GM04504 (cell line): ENCODE results near the gene SLC4A7.
A peak's percentile ranks its signal among the peaks of the same experiment; 100 is the strongest.
"Not testable (repeated sequence)": the region's sequence is repeated elsewhere in the genome, so short reads cannot be mapped to it uniquely, and the experiment has no call there.

Experiments used
- DNase-seq: peaks from one replicate; pipeline ENCODE4 v3.0.0-alpha.2; 2012; ENCODE audit warnings: low read depth

The SLC4A7 gene

DNA sequence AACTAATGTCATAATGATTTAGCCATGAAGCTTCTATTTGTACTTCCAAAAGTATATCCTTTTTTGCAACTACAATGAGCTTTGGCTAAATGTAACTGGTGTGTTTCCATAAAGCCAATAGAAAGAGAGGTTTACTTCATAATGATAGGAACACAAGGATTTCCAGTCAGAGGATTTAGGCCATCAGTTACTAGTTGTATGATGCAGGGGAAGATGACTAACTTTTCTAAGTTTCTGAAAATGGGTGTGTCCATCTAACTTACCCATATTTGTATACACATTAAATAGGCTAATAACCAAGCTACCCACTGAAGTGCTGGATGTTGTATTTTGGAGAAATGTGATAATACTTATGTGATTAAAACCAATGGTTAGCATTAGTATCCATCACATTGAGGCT is 55.7 kb downstream of the SLC4A7 start:
- no peak for DNase-seq

DNA sequence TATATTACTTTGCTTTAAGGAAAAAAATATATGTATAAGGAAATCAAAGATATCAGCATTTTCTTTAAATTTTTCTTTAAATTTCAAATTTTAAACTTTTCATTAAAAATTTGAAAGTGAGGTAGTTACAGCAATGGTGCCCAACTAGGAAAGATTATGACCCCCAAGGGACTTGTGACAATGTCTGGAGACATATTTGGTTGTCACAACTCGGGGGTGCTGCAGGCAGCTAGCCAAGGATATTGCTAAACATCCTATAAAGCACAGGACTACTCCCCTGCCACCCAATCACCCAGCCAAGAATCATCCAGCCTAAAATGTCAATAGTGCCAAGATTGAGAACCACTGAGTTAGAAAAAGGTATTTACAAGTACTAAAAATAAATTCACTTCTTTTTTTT is 57.3 kb downstream of the SLC4A7 start:
- DNase-seq = no peak

DNA sequence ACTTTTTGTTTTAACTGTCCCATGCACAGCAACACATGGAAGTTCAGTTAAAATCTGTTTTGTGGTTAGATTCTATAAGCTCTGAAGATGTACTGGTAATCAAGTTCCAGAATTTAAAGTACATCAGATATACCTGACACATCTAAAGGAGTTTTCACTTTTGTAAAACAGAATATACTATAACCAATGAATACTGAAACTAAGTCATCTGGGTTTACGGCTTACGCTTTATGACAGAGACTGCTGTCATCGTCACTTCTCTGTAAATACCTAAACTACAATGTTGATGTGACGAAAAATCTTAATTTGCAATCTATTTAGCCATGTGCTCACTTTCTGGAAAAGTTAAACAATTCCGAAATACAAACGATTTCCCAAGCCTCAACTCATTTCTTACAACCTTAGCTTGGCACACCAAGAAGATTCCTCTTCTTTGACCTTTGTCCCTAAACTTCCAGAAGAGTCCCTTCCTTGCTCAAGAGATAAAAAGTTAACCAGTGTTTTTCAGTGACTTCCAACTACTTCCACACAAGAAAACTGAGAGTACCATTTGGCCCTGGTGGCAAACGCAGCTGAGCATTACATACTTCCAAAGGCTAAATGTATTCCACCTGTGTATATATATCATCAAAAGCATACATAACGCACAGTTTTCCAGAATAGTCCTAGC is 58.2 kb downstream of the SLC4A7 start:
- DNase-seq = no peak

DNA sequence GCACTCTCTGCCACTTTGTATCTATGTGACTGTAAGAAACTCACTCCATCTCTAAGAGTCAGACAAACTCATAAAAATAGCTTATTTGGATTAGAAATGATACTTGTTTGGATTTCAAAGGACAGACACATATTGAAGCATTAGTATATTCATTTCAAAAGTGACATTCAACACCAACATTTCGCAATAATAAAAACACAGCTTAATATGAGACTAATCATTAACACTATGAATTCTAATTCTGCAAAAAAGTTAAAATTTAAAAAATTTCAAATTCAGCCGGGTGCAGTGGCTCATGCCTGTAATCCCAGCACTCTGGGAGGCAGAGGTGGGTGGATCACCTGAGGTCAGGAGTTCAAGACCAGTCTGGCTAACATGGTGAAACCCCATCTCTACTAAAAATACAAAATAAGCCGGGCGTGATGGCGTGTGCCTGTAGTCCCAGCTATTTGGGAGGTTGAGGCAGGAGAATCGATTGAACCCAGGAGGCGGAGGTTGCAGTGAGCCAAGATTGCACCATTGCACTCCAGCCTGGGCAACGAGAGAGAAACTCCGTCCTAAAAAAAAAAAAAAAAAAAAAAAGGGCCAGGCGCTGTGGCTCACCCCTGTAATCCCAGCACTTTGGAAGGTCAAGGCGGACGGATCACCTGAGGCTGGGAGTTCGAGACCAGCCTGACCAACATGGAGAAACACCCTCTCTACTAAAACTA is 59.2 kb downstream of the SLC4A7 start:
- not testable (repeated sequence) for DNase-seq

DNA sequence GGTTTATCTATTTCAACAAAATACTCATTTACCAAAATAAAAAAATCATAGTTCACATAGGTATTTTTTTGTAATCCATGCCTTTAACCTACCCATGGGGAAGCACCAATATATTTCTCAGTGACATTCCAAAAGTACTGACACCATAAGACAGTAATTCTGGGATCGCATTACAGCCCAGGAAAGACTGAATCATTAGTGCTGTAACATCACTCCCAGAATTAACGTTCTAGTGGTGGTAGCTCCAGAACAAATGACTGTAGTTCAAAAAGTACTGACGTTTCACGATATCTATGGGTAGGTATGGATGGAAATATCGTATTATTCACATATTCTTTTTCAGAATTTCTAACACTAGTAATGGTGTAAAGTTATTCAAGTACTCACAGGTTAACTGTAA is 60.7 kb downstream of the SLC4A7 start:
- peak; percentile 39 for DNase-seq

DNA sequence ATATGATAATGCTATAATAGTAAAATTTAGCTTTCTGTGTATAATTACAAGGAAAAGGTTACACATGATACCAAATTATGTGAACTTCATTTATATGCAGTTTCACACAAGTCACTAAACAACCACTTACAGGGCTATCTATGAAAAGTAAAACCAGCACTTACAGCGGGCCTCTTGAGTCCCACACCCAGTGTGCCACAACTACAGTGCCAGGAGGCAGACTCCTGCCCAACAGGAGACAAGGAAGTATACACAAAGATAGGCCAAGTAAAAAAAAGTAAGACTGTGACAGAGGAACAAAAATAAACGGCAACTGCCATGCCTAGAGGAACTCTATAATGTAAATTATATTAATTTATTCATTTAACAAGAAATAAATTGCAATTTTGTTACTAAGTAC is 61.6 kb downstream of the SLC4A7 start:
- no peak for DNase-seq

DNA sequence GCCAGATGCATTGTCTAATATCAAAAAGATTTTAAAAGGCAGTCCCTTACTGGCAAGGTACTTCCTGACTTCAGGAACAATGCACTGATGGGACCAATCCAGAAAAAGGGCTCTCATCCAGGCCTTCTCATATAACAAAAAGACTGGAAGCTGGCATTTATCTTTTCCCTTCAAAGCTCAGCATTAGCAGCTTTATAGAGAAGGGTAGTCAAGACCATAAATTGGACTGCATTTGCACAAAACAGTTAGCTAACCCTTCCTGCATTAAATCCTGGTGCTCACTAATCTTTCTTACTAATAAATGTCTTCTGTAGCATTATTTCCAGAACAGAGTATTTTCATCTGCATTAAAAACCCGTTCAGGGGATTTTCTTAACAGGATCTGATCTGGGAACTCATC is 69.0 kb downstream of the SLC4A7 start:
- no peak for DNase-seq

DNA sequence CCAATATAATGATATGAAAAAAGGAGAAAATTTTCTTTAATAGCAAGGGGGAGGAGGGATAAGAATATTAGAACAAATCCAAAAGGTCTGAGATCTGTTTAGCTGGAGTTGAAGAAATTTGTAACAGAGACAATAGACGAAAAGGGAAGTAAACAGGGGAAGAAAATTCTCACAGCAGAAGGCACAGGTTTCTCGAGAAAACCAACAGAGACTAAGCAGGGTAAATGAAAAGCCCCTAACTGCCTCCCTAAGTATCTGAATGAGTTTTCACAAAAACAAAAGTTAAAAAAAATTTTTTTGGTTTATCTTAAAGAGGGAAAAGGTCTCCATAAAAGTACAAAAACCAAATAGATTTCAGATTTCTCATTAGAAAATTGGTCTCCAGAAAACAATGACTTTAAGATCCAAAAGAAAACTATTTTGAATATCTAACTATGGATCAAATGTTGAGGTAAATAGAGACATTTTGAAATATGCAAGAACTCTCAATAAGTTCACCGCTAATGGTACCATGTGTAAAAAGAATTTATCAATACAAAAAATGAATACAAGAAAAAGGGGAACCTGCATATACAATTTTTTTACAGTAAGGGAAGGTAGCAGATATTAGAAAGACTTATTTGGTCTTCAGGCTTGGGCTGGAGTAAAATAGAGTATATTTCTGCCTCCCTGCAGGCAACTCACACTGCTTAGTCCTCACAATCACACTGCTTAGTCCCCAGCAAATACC is 91.1 kb downstream of the SLC4A7 start:
- DNase-seq = no peak

DNA sequence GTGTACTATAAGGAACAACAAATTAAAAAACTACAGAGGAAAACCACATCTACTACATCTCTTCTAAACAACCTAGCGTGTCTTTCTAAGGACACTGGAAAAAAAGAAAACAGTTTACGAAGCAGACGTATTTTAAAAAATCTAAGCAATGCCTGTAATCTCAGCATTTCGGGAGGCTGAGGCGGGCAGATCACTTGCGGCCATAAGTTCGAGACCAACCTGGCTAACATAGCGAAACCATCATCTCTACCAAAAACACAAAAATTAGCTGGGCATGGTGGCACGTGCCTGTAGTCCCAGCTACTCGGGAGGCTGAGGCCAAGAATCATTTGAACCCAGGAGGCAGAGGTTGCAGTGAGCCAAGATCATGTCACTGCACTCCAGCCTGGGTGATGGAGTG is 91.8 kb downstream of the SLC4A7 start:
- DNase-seq = not testable (repeated sequence)

DNA sequence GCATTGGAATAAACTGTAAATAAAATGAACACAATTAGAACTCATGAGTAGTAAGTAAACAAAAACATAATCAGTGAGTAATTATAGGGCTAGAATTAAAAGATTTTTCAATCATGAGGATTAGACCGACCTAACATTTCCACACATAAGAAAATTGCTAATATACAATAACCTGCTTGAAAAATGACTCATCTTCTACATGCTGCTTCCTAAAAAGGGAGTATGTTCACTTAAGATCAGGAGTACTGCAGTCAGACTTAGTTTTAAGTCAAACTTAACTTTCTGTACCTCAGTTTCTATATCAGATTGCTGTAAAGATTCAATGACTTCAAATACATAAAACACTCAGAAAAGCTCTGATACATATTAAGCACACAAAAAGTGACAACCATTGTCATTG is 92.4 kb downstream of the SLC4A7 start:
- DNase-seq = no peak

DNA sequence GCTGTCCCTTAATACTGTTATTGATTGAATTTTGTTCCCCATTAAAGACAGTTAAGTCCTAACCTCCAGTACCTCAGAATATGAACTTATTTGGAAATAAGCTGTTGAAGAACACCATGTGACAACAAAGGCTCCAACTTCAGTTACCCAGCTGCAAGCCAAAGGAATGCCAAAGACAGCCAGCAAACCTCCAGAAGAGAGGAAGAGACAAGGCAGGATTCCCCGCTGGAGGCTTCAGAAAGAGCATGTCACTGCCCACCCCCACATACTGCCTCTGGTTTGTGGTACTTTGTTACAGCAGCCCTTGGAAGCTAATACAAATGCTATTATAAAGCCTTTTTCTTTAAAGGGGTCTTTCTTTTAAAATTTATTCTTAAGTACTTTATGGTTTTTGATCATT is 96.6 kb downstream of the SLC4A7 start:
- DNase-seq = no peak

DNA sequence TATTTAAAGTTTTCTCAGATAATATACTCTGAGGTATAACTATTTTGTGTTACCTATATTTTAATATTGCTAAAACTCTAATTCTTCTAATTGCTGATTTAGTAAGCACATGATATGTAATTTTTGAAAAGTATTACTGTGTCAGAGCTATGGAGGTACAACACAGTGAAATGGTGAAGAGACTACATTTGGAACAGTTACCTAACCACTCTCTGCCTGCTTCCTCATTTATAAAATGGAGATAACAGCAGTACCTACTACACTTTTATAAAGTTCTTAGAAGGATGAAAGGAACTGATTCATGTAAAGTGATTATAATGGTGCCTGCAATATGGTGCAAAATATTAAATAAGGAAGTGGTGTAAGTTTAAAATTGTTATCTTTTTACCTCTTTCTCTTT is 98.7 kb downstream of the SLC4A7 start:
- DNase-seq = no peak

DNA sequence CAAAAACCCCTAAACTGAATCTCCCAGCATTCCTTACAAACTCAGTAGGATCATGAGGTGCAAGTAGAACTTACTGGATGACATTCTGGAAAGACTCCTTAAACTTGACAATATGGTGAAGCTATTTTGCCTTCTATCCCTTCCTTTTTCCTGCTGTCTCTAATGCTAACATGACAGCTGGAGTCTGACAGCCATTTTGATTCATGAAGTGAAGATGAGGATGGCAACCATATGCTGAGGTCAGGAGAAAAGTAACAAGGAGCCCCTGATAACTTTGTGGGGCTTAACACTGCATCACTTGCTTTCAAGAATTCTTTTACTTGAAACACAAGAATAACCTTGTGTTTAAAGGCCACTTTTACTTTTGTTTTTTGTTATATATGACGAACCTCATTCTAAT is 100.0 kb downstream of the SLC4A7 start:
- DNase-seq = no peak

DNA sequence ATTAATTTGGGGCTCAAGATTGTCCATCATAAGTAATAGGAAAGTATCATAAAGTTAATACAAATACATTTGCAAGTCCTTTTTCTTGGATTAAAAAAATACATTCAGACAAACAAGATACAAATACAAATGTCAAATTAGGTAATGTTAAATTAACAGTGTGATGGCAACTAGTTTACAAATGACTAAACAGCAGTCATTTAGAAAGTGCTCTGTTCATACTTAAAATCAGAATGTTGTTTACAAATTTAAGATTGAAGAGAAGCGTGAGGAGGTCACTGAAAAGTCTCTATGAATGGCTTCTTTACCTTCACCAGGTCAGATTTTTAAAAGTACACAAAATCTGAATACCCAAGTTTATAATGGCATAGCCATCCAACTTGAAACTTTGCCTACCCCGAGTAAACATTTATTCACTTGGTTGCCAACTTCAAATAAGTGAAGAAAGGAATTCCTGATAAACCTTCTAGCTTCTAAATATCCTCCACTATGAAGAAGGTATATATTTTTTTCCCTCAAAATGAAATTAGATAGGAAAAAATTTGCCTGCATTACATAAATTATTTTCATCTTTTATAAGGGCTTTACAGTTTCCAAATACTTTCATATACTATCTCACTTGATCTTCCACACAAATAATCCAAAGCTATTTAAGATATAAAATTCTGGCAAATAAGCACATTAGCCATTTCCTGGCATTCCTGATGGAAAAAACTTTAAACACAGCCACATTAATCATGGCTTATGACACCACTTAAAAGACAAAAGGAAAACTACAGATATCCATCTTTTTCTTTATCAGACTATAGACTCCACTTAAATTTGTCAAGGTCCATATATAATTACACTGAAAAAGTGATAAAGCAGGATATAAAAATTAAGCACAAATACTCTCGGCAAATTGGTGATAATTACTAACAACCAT is 103.5 kb downstream of the SLC4A7 start:
- DNase-seq = no peak

DNA sequence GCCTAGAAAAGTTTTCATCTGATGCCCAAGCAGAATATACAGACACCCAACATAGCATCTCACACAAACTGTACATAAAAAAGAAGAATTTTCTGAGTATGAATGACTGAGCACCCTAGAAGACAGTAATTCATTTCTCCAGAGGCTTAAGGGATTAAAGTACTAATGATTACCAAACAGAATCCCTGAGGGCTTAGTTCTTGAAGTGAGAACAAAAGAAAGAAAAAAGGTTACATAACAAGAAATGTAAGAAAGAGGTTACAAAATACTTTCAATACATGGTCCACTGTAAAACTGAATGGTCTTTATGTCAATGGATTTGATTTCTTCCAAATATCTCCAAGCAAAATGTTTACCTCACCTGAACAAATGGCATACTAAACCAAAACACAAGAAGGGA is 105.9 kb downstream of the SLC4A7 start:
- no peak for DNase-seq

DNA sequence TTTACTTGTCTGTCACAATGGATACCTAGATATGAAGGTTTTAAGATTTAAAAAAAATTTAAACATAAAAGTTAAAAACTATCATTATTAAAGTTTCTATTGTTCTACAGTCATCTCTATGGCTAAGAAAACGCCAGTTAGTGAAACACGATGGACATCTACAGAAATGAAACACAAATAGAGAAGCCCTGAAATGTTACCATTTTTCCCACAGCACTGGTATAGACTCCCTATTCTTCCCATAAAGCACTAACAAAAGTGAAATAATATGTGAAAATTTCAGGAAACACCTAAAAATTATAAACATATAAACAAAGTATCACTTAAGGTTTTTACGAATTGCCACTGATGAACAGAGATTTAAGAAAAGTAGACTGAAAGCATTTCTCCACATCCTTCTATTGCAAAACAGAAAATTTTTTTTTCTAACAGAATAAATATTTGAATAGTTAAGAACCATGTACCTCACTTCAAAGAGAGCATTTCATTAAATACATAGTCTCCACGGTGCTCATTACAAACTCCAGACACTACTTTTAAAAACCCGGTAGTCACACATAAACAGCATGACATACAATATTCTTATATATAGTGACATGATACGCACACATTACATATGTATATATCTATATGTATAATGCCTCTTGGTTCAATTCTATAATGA is 107.9 kb downstream of the SLC4A7 start:
- no peak for DNase-seq

DNA sequence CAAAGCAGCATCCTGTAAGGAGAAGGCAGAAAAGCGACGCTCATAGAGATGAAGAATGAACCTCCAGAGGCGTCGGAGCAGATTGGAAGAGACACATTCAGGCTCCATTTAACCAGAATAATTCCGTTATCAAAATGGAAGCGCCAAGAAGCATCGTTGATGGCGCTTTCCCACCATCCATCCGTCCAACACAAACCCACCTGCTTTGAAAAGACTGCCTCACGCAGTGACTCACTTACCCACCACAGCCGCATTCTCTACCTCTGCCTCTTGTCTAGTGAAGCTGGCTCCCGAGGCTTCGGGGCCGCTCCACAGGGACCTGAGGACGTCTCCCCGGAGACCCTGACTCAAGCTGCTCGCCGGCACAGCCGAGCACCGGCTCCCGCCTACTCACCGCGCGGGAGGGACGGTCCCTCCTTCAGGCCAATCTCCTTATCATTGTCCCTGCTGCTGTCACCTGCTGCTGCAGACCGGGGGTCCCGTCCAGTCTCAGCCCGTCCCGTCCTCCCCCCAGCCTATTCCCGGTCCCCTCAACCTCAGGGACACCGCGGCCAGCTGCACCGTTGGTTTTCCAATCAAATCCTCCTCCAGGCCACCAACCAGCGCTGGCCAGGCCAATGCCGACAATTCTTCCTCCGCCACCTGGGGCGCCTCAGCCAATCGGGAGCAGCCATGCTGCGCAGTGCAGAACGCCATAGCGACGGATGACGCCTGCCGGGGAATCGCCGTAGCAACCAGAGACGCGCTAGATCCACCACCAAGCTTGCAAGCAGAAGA is 115.2 kb downstream of the SLC4A7 start, which contains the start of gene NEK10:
TSS of gene NEK10 (minus strand) at position 553 of the 777 bp plus-strand sequence. CDS start 16,501 bp downstream, outside the sequence.
- DNase-seq = peak; percentile 41

DNA sequence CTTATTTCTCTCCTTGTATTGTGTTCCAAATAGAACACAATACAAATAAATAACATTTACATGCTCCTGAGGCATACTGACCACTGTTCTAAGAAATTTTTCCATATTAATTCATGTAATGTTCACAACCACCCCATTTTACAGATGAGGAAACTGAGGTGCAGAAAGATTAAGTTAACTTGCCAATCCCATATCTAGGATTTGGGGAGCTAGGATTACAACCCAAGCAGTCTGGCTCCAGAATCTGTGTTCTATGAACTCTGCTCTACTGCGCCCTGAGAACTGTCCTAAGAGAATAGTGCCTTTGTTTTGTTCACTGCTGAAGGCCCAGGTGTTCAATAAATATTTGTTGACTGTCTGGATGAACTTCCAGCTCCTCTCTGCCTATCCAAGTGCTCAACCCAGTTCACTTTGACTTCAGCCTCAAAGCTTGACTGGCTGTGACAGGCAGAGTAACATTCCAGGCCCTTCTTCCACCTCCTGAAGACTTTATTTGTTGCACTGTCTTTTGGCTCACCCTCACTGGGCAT is 118.1 kb downstream of the SLC4A7 start:
- no peak for DNase-seq

DNA sequence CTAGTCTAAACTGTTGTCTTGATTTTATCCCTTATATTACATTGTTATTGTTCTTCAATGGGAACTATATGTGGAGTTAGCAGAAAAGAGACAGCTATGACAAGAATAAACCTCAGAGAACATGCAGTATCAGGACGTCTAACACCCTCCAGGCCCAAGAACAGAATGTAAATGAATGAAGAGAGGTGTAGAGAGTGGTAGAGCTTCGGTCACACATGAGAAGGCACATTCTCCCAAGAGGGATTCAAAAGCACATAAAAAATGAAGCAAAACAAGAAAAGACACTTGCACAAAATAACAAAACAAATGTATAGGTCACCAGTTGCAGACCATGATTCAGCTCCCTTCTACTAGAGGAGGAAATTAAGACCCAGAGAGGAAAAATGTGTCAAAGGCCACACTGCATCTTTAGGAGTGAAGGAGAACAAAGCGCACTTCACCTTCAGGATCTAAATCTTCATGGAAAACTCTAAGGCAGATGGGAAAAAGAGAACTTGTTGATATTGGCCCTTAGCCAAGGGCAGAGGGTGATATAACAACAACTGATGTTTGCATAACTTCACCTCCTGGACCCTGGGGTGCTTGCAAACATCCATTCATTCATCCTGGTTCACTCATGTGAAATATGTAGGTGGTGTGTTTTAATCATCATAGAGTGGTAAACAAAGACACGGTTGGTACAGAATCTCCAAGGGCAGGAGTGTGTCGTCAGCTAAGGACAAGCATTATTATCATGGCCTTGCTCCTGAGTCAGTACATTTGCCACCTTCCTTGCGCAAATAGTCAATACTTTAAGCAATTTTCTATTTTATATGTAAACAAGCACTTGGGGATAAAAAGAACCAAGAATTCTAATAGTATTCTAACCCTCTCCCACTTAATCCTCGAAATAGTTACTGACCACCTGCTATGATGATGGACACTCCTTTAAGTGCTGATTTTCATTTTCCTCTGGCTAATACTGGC is 123.8 kb downstream of the SLC4A7 start:
- no peak for DNase-seq
